Measurements from ENCODE around the gene SPAG5.

SPAG5 gene

GRCh38 chr17:28571361-28572122 is 27.3 kb downstream of the SPAG5 start, which contains the start of gene PIGS:
Gene PIGS (minus strand): TSS chr17:28571524. CDS start chr17:28571496, 28 bp downstream.
- peak; percentile 83 to 88 for DNase-seq (ENCODE audit: low read depth in 2 of 2)

- peak in 1 of 2 donors; percentile 32 for DNase-seq (ENCODE audit: low read depth in 2 of 2)
These were observed 28.0 kb downstream of the SPAG5 start for GRCh38 chr17:28570716-28571360.

GRCh38 chr17:28569446-28569845 is 29.4 kb downstream of the SPAG5 start:
- no peak for DNase-seq (ENCODE audit: low read depth in 2 of 2)

- no peak for DNase-seq (ENCODE audit: low read depth in 2 of 2)
These were observed 31.2 kb downstream of the SPAG5 start for GRCh38 chr17:28567604-28568003.

- DNase-seq (ENCODE audit: low read depth in 2 of 2), result no peak
These were observed 35.4 kb downstream of the SPAG5 start for GRCh38 chr17:28563475-28563874.

GRCh38 chr17:28555022-28555421 is 43.8 kb downstream of the SPAG5 start:
- DNase-seq (ENCODE audit: low read depth in 2 of 2), result no peak

- DNase-seq (ENCODE audit: low read depth in 2 of 2), result no peak
These were observed 44.3 kb downstream of the SPAG5 start for GRCh38 chr17:28554565-28554964.

GRCh38 chr17:28553000-28553505 is 45.8 kb downstream of the SPAG5 start:
- no peak for DNase-seq (ENCODE audit: low read depth in 2 of 2)

GRCh38 chr17:28552176-28552999 is 46.4 kb downstream of the SPAG5 start, which contains the start of gene UNC119:
Gene UNC119 (minus strand): TSS chr17:28552624. CDS start chr17:28552557, 67 bp downstream.
- DNase-seq (ENCODE audit: low read depth in 2 of 2), result peak; percentile 72 to 82

GRCh38 chr17:28551421-28552175 is 47.2 kb downstream of the SPAG5 start:
- DNase-seq (ENCODE audit: low read depth in 2 of 2), result no peak

- no peak for DNase-seq (ENCODE audit: low read depth in 2 of 2)
These were observed 48.0 kb downstream of the SPAG5 start for GRCh38 chr17:28550858-28551257.

- peak in 1 of 2 donors; percentile 33 for DNase-seq (ENCODE audit: low read depth in 2 of 2)
These were observed 49.3 kb downstream of the SPAG5 start for GRCh38 chr17:28549236-28550132.

- no peak for DNase-seq (ENCODE audit: low read depth in 2 of 2)
These were observed 50.3 kb downstream of the SPAG5 start for GRCh38 chr17:28548417-28549130.

- DNase-seq (ENCODE audit: low read depth in 2 of 2), result peak; percentile 47 to 58
These were observed 51.0 kb downstream of the SPAG5 start for GRCh38 chr17:28547623-28548416.

- no peak for DNase-seq (ENCODE audit: low read depth in 2 of 2)
These were observed 51.7 kb downstream of the SPAG5 start for GRCh38 chr17:28547096-28547622.

- DNase-seq (ENCODE audit: low read depth in 2 of 2), result no peak
These were observed 52.9 kb downstream of the SPAG5 start for GRCh38 chr17:28545787-28546415.

GRCh38 chr17:28545141-28545503 is 53.7 kb downstream of the SPAG5 start:
- DNase-seq (ENCODE audit: low read depth in 2 of 2), result no peak
